Measurements from ENCODE around the gene MLPH. TPM values are rescaled to one million over a fixed set of nuclear protein-coding genes. Genes with fewer than 3 reads are reported as not detected.

Gene MLPH
- total RNA-seq = 32.2 and 49.2 TPM in 2 replicates

GRCh38 chr2:237486819-237487448 lies at the start of gene MLPH:
MLPH (plus strand) TSS chr2:237487251; CDS start chr2:237493427, 6,176 bp downstream.

GRCh38 chr2:237566401-237567235 lies 79.6 kb downstream of the MLPH start, which contains the start of gene PRLH:
PRLH (plus strand) TSS chr2:237566574; CDS start chr2:237566574, 0 bp downstream.

GRCh38 chr2:237590272-237591140 lies 103.5 kb downstream of the MLPH start, which contains the start of gene RAB17:
RAB17 (minus strand) TSS chr2:237590734; CDS start chr2:237586154, 4,580 bp downstream.

Small RNA genes within 50 kb of the gene (small RNA-seq; reads per million reads assigned to genes)
- gene MIR6811 (ENCODE audit: low replicate concordance) = not detected
- gene RNU6-1140P (ENCODE audit: low replicate concordance) = 0.98 reads per million, percentile 44 among the genes with 10 or more reads in this experiment

Other genes starting within 250 kb of the MLPH start
- gene COL6A3, start 73.1 kb upstream of the MLPH start, total RNA-seq = 482 and 2,127 TPM in 2 replicates
- not detected in 2 replicates for gene PRLH, start 79.3 kb downstream of the MLPH start, total RNA-seq
- 0.22 and 0.43 TPM in 2 replicates for gene RAB17, start 103.5 kb downstream of the MLPH start, total RNA-seq
- 44.4 and 62.0 TPM in 2 replicates for gene LRRFIP1, start 140.3 kb downstream of the MLPH start, total RNA-seq